Heart right ventricle (tissue), 16 donors: ENCODE data around the gene ZNF350. TPM values are rescaled to one million over a fixed set of nuclear protein-coding genes. Genes with fewer than 3 reads are reported as not detected.

ENCODE experiments used
- ATAC-seq, 8 donors: fragments of 200-7000 bp; cut with Tn5 transposase; one replicate each; pipeline ENCODE4 v1.9.1; 2020; ENCODE audit warnings: mild to moderate bottlenecking in 8 of 8, moderate library complexity in 8 of 8, moderate number of reproducible peaks in 1 of 8
- DNase-seq, 2 donors: peaks; one replicate each; pipeline ENCODE4 v3.0.0-alpha.2; 2020
- H3K27ac ChIP-seq, 10 donors: fragments of 200-600 bp; sonication (generic) in 2 of 10; one replicate each; pipeline versions ENCODE4 v1.5.0 to v1.8.0; 2020 to 2022; ENCODE audit warnings: mild to moderate bottlenecking in 3 of 10
- H3K27me3 ChIP-seq, 7 donors: fragments of 200-600 bp; one replicate each; pipeline ENCODE4 v1.8.0; 2021 to 2022; ENCODE audit warnings: mild to moderate bottlenecking in 2 of 7
- H3K36me3 ChIP-seq, 9 donors: fragments of 200-600 bp; sonication (generic) in 1 of 9; one replicate each; pipeline versions ENCODE4 v1.5.0 to v1.8.0; 2020 to 2022; ENCODE audit warnings: mild to moderate bottlenecking in 2 of 9
- H3K4me1 ChIP-seq, 9 donors: fragments of 200-600 bp; sonication (generic) in 1 of 9; one replicate each; pipeline versions ENCODE4 v1.5.0 to v1.8.0; 2020 to 2022; ENCODE audit warnings: mild to moderate bottlenecking in 4 of 9
- H3K4me3 ChIP-seq, 10 donors: fragments of 200-600 bp; sonication (generic) in 2 of 10; one replicate each; pipeline versions ENCODE4 v1.5.0 to v1.8.0; 2020 to 2022; ENCODE audit warnings: mild to moderate bottlenecking in 7 of 10, moderate library complexity in 2 of 10
- H3K9me3 ChIP-seq, 11 donors: fragments of 200-600 bp in 10 of 11; sonication (generic) in 2 of 11; one replicate each; pipeline versions ENCODE4 v1.5.0 to v1.8.0; 2013 to 2022; ENCODE audit warnings: mild to moderate bottlenecking in 2 of 11, control low read depth in 1 of 11, moderate library complexity in 1 of 11
- CTCF ChIP-seq, 9 donors: fragments of 200-600 bp; sonication (generic) in 2 of 9; IDR thresholded peaks; one replicate each; pipeline versions ENCODE4 v1.5.0 to v1.8.0; 2021 to 2022; ENCODE audit warnings: antibody characterized with exemption in 9 of 9, mild to moderate bottlenecking in 5 of 9, moderate library complexity in 1 of 9
- WGBS, 2 donors: extraction: QIAGEN DNeasy Blood & Tissue Kit; methylation state at CpG; one replicate each; pipeline ENCODE4 v1.1.7; 2013; ENCODE audit warnings: inconsistent platforms in 1 of 2; 5-methylcytosine and 5-hydroxymethylcytosine counted together
- intact Hi-C, 10 donors: fragments of 100-400 bp; cut with DNase I; formaldehyde crosslinking; loops; one replicate each; pipeline versions ENCODE4 v1.11.1 to v1.14.2; 2022
- polyA plus RNA-seq, 2 donors: library from polyadenylated mRNA; stranded (reverse); fragments of 200-250 nt; gene quantifications; one replicate each; pipeline ENCODE4 v1.2.3, GENCODE V29; 2013
- total RNA-seq, 10 donors: library from RNA; stranded (reverse); fragmentation: NEBNext Ultra II Directional in 3 of 10; extraction: Animal tissue kit (Norgen Biotek cat#: 25700) in 3 of 10; gene quantifications; one replicate each; pipeline versions ENCODE4 v1.2.1 to v1.2.4, GENCODE V29; 2021 to 2023
- donor health status: Arrhythmogenic right ventricular cardiomyopathy.
- donor health status: ischemic (EF 13 %, LVEDD 7.1; RV severe dilation, severe dysfunction).
- donor health status: healthy with polysubstance abuse.
- donor health status: DM: no; HTN: yes; CAD: no.
- donor health status: DM: no; HTN: no; CAD: no.
- donor health status: ischemic (EF 25% LVEDD 6.9; RV normal size, moderate dysfunction).
- donor health status: ischemic (EF 25% LVEDD 5.7; RV mildly dilated, moderate dysfunction).
- donor health status: healthy.
- donor health status: DM: yes; HTN: yes; CAD: no.
- donor health status: Ischemic cardiomyopathy.
- donor health status: ischemic (EF 35%, LVEDD 5.7; RV mildly dilated, moderate dysfunction).
- donor health status: nonischemic (EF 11% LVEDD 7.7; RV severe dilation, severe dysfunction).
- donor health status: DM: yes; HTN: yes; CAD: no.
- donor health status: PGD.
- donor health status: ischemic (EF 29% LVEDD 5.4; RV normal size, mild dysfunction).
- donor health status: nonischemic (EF 23%, LVEDD 6.1; RV moderate dilation, normal function).

The ZNF350 gene
- total and polyA plus RNA-seq, 12 donors = 4.6 to 10.1 (median 6.8) TPM

GRCh38 chr19:51946602-51947001, 40.0 kb downstream of the ZNF350 start:
- no peaks in the 10 kb centered on the region for H3K27me3 ChIP-seq
- intact Hi-C loops = no loop called here
- DNase-seq (no peak), ATAC-seq (no peak)
- H3K9me3 ChIP-seq = peaks cover 0 to 100% (median 81%) of the 10 kb centered on the region in 11 donors
- H3K4me3 ChIP-seq = no peak overlapping the region
- H3K36me3 ChIP-seq = peaks cover 6 to 58% (median 42%) of the 10 kb centered on the region in 9 donors
- 94 to 98% methylated on average over 1 of the region's 1 CpG for WGBS, 2 donors
- H3K4me1 ChIP-seq = peaks cover 0 to 6% (median 0%) of the 10 kb centered on the region in 9 donors
- no peak overlapping the region for H3K27ac ChIP-seq
- TF ChIP-seq CTCF (IDR thresholded peaks at IDR 0.05) = no peak

GRCh38 chr19:51944798-51945552, 41.7 kb downstream of the ZNF350 start:
- Histone ChIP-seq H3K36me3 (peaks cover 6 to 74% (median 58%) of the 10 kb centered on the region in 9 donors), H3K27me3 (no peaks in the 10 kb centered on the region), H3K27ac (no peak overlapping the region), H3K4me3 (no peak overlapping the region), H3K4me1 (peaks cover 0 to 6% (median 0%) of the 10 kb centered on the region in 9 donors), H3K9me3 (peaks cover 0 to 100% (median 91%) of the 10 kb centered on the region in 11 donors)
- intact Hi-C loops = no loop called here
- TF ChIP-seq CTCF (IDR thresholded peaks at IDR 0.05) = no peak
- ATAC-seq = no peak
- DNase-seq = no peak
- WGBS, 2 donors = 91 to 93% methylated on average over 7 of the region's 7 CpGs

GRCh38 chr19:51938936-51939335, 47.7 kb downstream of the ZNF350 start:
- WGBS, 2 donors = 96 to 100% methylated on average over 2 of the region's 2 CpGs
- intact Hi-C loops = no loop called here
- no peak overlapping the region for H3K27ac ChIP-seq
- H3K4me1 ChIP-seq = no peaks in the 10 kb centered on the region
- no peak overlapping the region for H3K4me3 ChIP-seq
- peaks cover 6 to 100% (median 99%) of the 10 kb centered on the region in 9 donors for H3K36me3 ChIP-seq
- no peak for ATAC-seq
- H3K9me3 ChIP-seq = peaks cover 0 to 100% (median 40%) of the 10 kb centered on the region in 11 donors
- H3K27me3 ChIP-seq = no peaks in the 10 kb centered on the region
- TF ChIP-seq CTCF (IDR thresholded peaks at IDR 0.05) = no peak
- no peak for DNase-seq

GRCh38 chr19:51931921-51932320, 54.7 kb downstream of the ZNF350 start:
- ATAC-seq = no peak

More at GRCh38 chr19:51931921-51932320, 54.7 kb downstream of the ZNF350 start:
- Histone ChIP-seq H3K4me1 (peaks cover 0 to 13% (median 9%) of the 10 kb centered on the region in 9 donors), H3K4me3 (no peak overlapping the region), H3K27ac (no peak overlapping the region), H3K27me3 (no peaks in the 10 kb centered on the region), H3K36me3 (peaks cover 0 to 76% (median 59%) of the 10 kb centered on the region in 9 donors), H3K9me3 (peaks cover 0 to 75% (median 9%) of the 10 kb centered on the region in 11 donors)
- no peak for DNase-seq
- intact Hi-C loops = no loop called here
- no peak for TF ChIP-seq CTCF (IDR thresholded peaks at IDR 0.05)
- WGBS, 2 donors = 85 to 90% methylated on average over 8 of the region's 8 CpGs
